Glutamatergic neuron (in vitro differentiated cells): Measurements from ENCODE around the gene IZUMO1. TPM values are rescaled to one million over a fixed set of nuclear protein-coding genes. Genes with fewer than 3 reads are reported as not detected.

Source experiments
- DNase-seq: peaks from one replicate; pipeline ENCODE4 v3.0.0; 2022
- H3K27ac Mint-ChIP-seq: one replicate; pipeline ENCODE4 v1.8.0; 2020; ENCODE audit warnings: mild to moderate bottlenecking, mixed read lengths, inconsistent platforms; ENCODE audit not compliant: unreplicated experiment
- H3K27me3 Mint-ChIP-seq: one replicate; pipeline ENCODE4 v1.8.0; 2020; ENCODE audit warnings: mild to moderate bottlenecking, moderate library complexity, mixed read lengths, inconsistent platforms; ENCODE audit not compliant: unreplicated experiment
- H3K36me3 Mint-ChIP-seq: one replicate; pipeline ENCODE4 v1.8.0; 2020; ENCODE audit warnings: mild to moderate bottlenecking, mixed read lengths, inconsistent platforms; ENCODE audit not compliant: unreplicated experiment
- H3K4me1 Mint-ChIP-seq: one replicate; pipeline ENCODE4 v1.8.0; 2020; ENCODE audit warnings: mild to moderate bottlenecking, low read depth, mixed read lengths, inconsistent platforms; ENCODE audit not compliant: unreplicated experiment
- H3K4me3 Mint-ChIP-seq: one replicate; pipeline ENCODE4 v1.8.0; 2020; ENCODE audit warnings: mild to moderate bottlenecking, mixed read lengths, inconsistent platforms; ENCODE audit not compliant: unreplicated experiment
- H3K9me3 Mint-ChIP-seq: one replicate; pipeline ENCODE4 v1.8.0; 2020; ENCODE audit warnings: mild to moderate bottlenecking, moderate library complexity, mixed read lengths, inconsistent platforms; ENCODE audit not compliant: unreplicated experiment
- CTCF ChIP-seq: fragments of 200-600 bp; sonication (generic); IDR thresholded peaks from one replicate; pipeline ENCODE4 v1.5.0; 2021; ENCODE audit not compliant: partially characterized antibody, unreplicated experiment
- total RNA-seq: library from RNA; stranded (reverse); fragmentation: NEBNext Ultra II Directional; extraction: Animal tissue kit (Norgen Biotek cat#: 25700); gene quantifications from one replicate; pipeline ENCODE4 v1.2.1, GENCODE V29; 2021; ENCODE audit not compliant: unreplicated experiment

IZUMO1 gene
- total RNA-seq, 1 donor from 2014 or later = not detected

GRCh38 chr19:48755787-48756186 is 9.1 kb upstream of the IZUMO1 start:
- Mint-ChIP-seq H3K9me3 (peaks cover 2% of the 10 kb centered on the region), H3K27ac (no peak overlapping the region), H3K4me3 (no peak overlapping the region), H3K27me3 (peaks cover 18% of the 10 kb centered on the region), H3K4me1 (peaks cover 7% of the 10 kb centered on the region), H3K36me3 (no peaks in the 10 kb centered on the region)
- TF ChIP-seq CTCF = no peak
- no peak for DNase-seq

- Mint-ChIP-seq H3K27ac (no peak within 1 kb of the TSS), H3K36me3 (no peaks in the 10 kb centered on the region), H3K9me3 (peaks cover 2% of the 10 kb centered on the region), H3K4me1 (peaks cover 7% of the 10 kb centered on the region), H3K4me3 (no peak within 1 kb of the TSS), H3K27me3 (peaks cover 18% of the 10 kb centered on the region)
- DNase-seq = no peak
- TF ChIP-seq CTCF = no peak
Measured at GRCh38 chr19:48755084-48755641, 8.5 kb upstream of the IZUMO1 start, which contains the start of gene FGF21. TSS of gene FGF21 (plus strand) at chr19:48755524. CDS start at chr19:48756237, 713 bp downstream.

GRCh38 chr19:48752496-48753365 is 6.0 kb upstream of the IZUMO1 start, which contains the start of gene FUT1:
TSS of gene FUT1 (minus strand) at chr19:48752641. CDS start at chr19:48751281, 1,360 bp downstream.
- TF ChIP-seq CTCF = peak; percentile 58
- Mint-ChIP-seq H3K4me3 (peak within 1 kb of the TSS; percentile 92), H3K27me3 (peaks cover 18% of the 10 kb centered on the region), H3K9me3 (peaks cover 2% of the 10 kb centered on the region), H3K4me1 (peaks cover 7% of the 10 kb centered on the region), H3K27ac (peak within 1 kb of the TSS; percentile 55), H3K36me3 (no peaks in the 10 kb centered on the region)
- peak; percentile 60 for DNase-seq

GRCh38 chr19:48751845-48752495 is 5.3 kb upstream of the IZUMO1 start:
- H3K27me3 Mint-ChIP-seq = peaks cover 18% of the 10 kb centered on the region
- no peak for TF ChIP-seq CTCF
- DNase-seq = no peak
- H3K4me3 Mint-ChIP-seq = peak overlapping the region; percentile 84
- peaks cover 2% of the 10 kb centered on the region for H3K9me3 Mint-ChIP-seq
- H3K36me3 Mint-ChIP-seq = no peaks in the 10 kb centered on the region
- H3K4me1 Mint-ChIP-seq = peaks cover 7% of the 10 kb centered on the region
- H3K27ac Mint-ChIP-seq = peak overlapping the region; percentile 15
